IPS DF 4.7 (cell line): ENCODE measurements around the gene MYH7B.

Experiments
- DNase-seq: peaks from one replicate; pipeline ENCODE4 v3.0.0-alpha.2; 2013; ENCODE audit warnings: low spot score; ENCODE audit errors: extremely low read depth

Gene MYH7B

DNA sequence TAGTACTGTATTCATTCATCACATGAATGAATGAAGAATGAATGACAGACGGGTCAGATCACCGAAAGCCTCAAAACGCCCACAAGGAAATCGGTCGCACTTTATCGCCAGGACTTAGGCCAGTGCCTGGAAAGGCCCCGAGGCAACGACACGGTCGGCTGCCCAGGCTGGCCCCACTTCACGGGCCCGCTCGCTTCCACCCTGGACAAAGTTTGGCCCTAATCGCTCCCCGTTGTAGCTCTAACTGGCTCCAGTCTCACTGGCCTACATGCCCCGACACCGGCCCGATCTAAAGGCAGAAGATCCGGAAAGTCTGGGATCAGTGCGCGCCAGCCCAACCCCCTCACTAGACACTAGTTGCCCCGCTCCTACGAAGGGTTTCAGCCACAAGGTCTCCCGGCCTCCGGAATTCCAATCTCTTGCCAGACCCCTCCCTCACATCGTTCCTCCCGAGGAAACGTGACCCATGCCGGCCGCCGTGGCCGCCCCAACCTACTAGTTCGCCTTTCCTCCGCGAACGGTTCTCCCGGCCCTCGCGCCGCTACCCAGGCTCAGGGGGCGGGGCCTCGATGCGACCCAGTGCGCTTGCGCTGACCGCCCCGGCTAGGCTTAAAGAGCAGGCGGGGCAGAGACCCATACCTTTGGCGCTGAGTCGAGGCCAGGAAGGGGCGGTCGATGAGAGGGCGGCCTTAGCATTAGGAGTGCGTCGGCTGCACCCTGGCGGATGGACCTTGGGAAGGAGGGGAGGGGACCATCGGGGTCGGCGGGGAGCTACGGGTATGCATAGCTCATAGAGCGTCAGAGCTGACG, at the start of gene MYH7B, which contains the start of gene GSS:
Gene MYH7B, plus strand, starts transcription at position 638 of the 810 bp plus-strand sequence. CDS start 22,138 bp downstream, outside the sequence.
Gene GSS, minus strand, starts transcription at position 576 of the 810 bp plus-strand sequence. CDS start 3,954 bp downstream, outside the sequence.
- peak; percentile 90 for DNase-seq

DNA sequence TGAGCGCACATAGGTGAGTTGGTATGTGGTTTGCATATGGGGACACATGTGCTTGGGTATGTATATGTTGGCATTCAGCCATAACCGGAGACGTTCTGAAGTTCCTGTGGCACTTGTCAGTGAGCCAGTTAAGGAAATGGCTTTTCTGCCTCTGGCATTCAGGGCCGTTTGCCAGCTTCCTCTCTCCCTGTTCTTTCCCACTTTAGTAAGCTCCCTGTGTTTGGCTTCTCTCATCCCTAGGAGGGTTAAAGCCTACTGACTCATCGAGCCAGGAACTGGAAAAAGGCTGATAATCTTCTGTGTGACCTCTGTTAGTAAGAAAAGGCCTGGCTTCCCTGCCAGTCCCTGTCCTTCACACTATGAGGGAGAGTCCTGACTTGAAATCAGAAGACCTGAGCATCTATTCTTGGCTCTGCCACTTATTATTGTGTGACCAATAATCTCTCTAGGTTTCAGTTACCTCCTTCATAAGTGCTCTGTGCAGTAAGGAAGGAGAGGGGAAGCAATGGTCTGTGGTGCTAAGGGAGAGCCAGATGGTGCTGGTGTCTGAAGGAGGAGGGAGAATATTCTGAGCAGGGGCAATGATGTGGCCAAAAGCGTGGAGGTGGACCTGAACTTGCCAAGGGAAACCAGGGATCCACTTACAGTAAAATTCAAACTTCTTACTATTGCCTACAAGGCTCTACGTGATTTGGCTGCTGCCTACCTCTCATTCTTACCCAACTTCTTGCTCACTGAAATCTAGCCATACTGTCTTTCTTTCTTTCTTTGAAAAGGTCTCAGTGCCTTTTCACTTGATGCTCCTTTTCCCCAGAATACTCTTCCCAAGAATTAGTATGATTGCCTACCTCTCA, 47.8 kb upstream of the MYH7B start:
- no peak for DNase-seq

DNA sequence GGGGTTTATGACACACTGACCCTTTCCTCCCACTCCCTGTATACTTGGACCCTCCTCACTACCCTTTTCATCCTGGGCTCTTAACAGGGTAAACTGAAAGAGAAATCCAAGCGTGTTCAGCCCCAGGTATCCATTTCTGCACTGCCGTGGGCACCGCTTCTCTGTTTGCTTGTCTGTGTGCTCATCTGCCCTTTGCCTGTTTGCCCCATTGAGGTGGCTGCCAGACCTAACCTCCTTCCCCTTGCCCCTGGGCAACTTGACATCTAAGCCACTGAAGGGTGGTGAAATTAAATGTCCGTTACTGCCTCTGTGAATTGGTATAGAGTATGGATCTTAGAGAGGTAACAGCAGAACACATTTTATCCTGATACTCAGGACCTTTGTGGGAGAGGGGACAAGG, 40.5 kb upstream of the MYH7B start:
- no peak for DNase-seq

DNA sequence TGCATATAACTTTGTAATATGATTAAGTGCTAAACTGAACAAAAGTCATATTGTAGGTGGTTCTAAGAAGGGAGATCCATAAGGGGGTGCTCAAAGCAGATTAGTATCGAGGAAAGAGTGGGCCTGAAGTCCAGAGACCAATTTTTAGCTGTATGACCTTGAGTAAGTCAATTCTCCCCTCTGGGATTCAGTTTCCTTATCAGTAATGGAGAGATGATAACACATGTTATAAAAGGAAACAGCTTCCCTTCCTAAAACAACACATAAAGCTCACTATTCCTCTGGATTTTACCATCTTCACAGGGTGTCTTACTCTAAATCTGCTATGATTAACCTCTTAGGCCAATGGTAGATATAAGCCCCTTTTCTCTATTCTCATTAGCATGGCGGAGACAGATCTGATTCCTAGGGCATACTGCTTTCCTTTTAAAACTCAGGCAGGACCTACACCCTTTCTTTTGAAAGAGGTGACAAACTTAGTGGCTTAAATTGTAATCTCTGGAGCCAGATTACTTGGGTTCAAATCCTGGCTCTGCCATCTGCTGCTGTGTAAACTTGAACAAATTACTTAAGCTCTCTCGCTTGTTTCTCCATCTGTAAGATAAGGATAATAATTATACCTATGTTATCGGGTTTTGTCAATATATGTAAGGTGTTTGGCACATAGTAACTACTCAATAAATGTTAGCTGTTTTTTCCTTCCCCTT, 39.8 kb upstream of the MYH7B start:
- no peak for DNase-seq

DNA sequence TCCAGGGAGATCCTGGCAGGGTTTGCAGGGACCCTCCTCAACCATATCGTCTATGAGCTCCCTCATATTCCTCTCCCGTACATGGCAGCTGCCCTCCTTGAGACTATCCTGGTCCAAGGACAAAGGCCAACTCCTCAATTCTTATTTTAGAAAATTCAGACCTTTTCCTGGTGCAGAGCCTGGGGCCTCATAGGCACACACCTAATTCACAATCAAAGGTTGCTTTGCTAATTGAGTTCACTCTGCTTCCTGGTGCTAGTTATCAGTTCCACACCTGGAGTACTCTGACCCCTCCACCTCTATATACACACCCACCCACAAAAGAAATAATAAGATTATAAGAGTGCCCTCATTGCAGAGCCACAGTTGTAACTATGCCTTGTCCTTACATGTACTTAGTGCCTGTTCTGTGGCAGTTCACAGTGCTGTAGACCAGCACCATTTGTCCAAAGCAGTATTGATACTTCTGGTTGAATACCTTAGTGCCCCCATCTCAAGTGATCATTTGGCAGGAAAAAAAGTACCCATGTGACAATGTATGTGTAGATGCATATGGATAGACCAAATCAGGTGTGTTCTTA, 38.8 kb upstream of the MYH7B start:
- no peak for DNase-seq

DNA sequence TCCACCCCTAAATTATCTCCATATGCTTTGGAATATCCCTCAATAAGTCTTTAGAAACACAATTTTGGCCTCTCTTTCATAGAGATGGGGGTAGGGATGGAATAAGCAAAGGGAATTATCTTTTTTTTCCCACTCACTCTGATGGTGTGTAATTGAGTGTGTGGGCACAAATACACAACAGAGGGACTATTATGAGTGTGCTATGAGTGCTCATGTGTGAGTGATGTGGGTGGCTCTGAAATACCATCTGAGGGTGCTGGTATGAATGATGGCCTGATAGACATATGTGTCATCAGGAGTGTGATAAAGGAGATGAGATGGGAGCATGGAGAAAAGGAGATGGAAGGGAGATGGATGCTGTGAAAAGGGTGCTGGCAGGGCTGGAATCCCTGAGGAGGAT, 35.6 kb upstream of the MYH7B start:
- no peak for DNase-seq

DNA sequence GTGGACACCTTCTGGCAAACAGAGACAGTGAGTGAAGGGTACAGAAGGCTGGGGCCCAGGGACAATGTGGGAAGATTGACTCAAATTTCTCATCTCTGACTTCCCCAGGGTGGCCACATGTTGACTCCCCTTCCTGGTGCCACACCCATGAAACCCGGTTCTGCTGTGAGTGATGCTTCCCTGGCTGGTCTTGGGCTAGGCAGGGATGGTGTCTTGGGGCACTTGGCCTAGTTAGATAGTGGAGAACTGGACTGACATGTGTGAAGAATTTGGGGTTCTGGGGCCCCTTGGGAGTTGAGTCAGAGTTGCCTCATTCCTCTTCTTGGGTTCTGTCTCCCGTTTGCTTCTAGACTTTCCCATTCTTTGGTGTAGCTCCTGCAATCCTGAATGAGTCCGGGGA, 34.2 kb upstream of the MYH7B start:
- DNase-seq = no peak

DNA sequence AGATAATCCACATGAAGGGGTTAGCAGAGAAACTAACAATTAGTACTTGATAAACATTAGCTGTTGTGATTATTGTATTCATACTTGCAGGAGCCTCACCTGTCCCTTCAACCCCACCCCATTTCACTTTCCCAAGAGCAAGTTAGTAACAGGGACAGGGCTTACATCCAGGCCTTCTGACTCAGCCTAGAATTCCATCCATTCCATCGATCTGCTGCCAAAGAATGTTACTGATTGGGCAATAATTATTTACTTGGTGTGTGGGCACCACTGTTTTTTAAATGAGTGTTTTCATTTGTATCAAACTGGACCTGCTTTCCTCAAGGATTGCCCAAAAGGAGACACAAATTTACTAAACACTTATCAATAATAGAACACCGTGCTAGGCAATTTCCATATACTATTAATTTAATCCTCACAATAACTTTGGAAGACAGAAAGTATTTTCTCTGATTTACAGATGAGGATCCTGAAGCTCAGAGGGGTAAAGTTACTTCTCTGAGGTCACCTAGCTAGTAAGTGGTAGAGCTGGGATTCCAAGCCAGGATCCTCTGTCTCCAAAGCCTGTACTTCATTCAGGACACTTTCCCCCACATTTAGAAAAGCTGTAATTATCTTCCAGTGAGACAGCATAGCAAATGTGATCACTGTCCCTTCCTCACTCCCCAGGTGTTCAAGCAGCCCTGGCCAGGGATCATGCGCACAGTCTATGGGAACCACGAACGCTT, 32.9 kb upstream of the MYH7B start:
- no peak for DNase-seq

DNA sequence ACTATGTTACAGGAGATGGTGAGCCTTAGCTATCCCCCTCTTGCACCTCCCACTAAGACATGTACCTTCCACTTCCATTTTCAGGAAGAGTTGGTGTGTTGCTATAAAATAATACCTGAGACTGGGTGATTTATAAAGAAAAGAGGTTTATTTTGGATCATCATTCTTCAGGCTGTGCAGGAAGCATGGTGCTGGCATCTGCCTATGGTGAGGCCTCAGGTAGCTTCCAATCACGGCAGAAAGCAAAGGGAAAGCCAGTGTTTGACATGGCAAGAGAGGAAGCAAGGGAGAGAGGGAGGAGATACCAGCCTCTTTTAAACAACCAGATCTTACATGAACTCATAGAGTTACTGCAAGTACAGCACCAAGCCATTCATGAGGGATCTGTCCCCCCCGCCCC, 32.3 kb upstream of the MYH7B start:
- no peak for DNase-seq

DNA sequence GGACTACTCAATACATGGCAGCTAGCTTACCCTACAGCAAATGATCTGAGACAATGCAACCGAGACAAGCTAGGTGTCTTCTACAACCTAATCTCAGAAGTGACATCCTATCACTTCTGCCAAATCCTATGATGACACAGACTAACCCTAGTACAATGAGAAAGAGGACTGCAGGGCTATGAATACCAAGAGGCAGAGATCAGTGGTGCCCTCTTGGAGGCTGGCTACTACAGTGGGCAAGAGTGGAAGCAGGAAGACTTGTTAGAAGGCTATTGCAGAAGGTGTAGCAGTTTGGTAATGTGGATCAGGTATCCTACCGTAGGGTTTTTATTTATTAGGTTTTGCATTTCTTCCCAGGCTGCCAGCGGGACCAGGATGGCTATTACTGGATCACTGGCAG, 30.3 kb upstream of the MYH7B start:
- DNase-seq = no peak

DNA sequence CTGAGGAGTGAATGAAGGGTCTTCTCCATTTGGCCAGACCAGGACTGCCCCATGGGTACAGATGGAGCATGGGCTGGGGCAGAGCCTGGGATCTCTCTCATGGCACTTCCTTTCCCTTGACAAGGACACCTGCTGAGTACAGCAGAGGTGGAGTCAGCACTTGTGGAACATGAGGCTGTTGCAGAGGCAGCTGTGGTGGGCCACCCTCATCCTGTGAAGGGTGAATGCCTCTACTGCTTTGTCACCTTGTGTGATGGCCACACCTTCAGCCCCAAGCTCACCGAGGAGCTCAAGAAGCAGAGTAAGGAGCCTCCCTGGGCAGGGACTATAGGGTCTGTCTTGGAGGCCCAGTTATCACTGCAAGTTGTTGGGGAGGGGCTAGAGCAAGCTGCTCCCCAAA, 29.7 kb upstream of the MYH7B start:
- DNase-seq = no peak

DNA sequence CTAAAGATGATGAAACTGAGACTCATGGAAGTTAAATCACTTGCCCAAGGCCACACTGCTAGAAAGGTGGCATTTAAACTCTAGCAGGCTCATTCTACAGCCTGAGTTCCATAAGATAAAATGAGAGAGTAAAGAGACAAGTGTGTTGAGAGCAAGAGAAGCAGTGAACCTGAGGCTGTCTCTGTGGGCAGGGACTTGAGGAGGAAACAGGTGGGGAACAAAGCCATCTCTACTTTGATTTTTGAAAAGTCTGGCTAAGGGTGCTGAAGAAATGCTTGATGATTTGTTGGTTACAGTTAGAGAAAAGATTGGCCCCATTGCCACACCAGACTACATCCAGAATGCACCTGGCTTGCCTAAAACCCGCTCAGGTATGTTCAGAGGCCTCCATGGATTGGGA, 29.1 kb upstream of the MYH7B start:
- DNase-seq = no peak

DNA sequence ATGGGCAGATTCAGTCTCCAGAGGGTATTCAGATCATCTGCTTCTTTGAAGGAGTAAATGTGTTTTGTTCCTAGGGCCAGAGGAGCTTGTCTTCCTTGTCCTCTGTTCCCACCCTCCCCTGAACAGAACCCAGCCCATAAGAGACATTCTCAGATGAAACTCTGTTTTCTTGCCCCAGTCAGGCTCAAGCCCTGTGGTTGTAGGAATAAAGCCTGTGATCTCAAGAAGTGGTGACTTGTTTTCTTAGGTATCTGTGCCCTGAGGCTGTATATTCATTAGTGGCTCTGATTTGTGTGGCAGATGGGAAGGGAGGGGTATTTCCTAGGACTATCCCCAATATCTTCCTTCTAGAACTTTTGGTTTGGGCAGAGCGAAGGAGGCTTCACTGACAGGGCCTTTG, 27.9 kb upstream of the MYH7B start:
- DNase-seq = no peak

DNA sequence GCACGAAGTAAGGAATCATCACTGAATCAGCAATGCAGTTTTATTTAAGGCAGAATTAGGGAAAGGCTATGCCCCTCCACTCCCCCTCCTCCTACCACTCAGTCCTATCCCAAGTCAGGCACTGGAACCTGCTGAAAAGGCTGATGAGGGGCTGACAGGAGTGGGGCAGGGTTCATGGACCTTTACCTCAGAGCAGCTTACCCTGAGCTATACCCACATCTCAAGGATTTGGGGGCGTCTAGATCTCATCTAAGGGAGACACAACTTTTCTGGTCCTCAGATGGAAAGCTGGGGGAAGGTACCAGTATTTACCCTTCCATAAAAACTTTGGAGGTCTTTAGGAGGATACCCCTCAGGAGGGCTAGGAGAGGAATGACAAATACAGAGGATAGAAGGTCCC, 27.3 kb upstream of the MYH7B start:
- DNase-seq = no peak

DNA sequence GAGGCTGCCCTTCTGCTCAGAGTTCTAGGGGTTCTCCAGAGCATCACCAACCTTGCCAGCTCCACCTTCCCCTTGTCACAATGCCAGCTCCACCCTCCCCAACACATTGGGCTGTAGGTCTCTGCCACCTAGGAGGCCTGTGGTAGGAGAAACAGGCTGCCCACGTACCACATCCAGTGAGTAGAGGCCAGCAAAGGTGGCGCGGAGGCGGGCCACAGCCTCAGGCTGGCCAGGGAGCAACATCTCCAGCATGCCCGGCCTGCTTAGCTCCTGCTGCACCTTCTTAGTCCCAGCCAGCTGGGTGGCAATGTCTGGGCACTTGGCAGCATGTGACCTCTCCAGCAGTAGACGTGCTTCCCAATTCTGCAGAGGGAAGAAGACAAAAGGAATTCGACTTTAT, 23.9 kb upstream of the MYH7B start:
- DNase-seq = no peak

DNA sequence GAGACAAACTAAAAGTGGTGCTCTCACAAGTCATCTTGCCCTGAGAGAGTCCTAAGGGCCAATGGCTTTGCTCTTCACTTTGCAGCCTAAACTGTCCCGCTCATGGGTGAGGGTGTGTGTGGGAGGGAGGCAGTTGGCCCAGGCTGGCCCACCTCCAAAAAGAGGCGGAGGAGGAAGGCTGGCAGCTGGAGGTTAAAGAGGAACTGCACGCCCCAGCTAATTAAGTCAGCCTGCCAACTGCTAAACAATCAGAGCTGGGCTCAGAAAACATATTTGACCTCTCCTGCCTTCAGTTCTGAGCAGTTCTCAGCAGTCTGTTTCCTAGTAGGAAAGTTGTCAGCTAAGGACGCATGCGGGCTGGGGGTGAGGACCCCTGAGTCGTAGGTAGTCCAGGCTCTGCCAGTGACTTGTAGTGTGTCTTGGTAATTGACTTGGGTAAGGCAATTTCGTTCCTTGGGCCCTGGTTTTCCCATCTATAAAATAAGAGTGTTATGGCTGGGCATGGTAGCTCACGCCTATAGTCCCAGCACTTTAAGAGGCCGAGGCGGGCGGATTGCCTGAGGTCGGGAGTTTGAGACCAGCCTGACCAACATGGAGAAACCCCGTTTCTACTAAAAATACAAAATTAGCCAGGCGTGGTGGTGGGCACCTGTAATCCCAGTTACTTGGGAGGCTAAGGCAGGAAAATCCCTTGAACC, 17.1 kb upstream of the MYH7B start:
- DNase-seq = no peak

DNA sequence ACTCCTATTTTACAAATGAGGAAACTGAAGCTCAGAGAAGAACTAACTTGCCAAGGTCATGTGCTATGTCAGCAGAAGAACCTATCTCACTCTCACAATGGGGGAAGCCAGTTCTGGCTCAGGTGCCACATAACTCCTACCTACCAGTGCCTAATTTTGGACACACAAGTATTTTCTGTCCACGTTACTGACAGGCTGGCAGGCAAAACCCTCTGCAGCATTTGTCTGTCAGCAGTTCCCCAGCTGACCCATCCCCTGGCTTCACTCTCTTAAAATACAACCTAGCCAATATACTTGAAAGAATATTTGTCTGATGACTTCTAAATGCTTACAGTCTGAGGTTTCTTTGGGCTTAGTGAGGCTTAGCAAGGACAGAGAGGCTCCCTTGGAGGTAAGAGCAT, 15.6 kb upstream of the MYH7B start:
- no peak for DNase-seq

DNA sequence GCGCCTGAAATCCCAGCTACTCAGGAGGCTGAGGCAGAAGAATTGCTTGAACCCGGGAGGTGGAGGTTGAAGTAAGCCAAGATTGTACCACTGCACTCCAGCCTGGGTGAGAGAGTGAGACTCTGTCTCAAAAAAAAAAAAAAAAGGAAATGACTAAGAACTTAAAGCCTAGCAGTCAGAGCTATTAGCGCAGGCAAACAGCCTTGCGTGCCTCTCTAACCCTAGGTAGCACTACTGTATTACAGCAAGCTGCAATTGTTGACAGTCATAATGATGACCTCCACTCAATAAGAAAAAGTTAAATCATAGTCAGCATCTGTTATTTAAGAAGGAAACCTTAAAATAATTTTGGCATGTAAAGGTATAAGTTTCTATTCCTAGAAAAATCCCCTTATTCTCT, 14.4 kb upstream of the MYH7B start:
- no peak for DNase-seq

DNA sequence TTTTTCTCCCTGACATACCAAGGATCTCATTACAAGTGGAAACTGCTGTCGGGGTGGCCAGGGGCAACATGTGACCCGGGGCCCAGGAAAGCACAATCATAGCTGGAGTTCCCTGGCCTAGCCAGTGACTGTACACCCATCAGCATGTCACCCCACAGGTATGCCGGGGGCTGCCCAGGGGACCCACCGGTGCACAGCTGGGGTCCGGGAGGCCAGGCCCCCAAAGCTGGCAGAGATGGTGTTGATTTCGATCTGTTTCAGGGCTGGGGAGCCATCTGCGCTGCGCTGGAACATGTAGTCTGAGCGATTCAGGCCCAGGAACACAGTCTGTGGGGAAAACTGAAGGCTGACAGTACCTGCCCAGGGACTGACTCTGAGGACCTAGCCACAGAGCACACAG, 13.4 kb upstream of the MYH7B start:
- no peak for DNase-seq
